Loucy (cell line): ENCODE results near the gene PLXNA2.
A peak's percentile ranks its signal among the peaks of the same experiment; 100 is the strongest.

Experiments used
- H2AFZ ChIP-seq: fragments of 200-600 bp; sonication (generic); 2 replicates; pipeline ENCODE4 v1.6.0; 2016; ENCODE audit warnings: antibody characterized with exemption, mild to moderate bottlenecking, low read length, moderate library complexity
- H3F3A ChIP-seq: fragments of 200-600 bp; 2 replicates; pipeline ENCODE4 v1.6.0; 2016; ENCODE audit warnings: antibody characterized with exemption, low read depth, mild to moderate bottlenecking
- H3K27me3 ChIP-seq: fragments of 200-600 bp; sonication (generic); 2 replicates; pipeline ENCODE4 v1.6.1; 2014; ENCODE audit warnings: low read length, mild to moderate bottlenecking; ENCODE audit not compliant: insufficient read depth, poor library complexity, severe bottlenecking
- H3K36me3 ChIP-seq: fragments of 200-600 bp; sonication (generic); 2 replicates; pipeline ENCODE4 v1.6.1; 2016; ENCODE audit warnings: low read length; ENCODE audit not compliant: insufficient read depth
- H3K4me1 ChIP-seq: fragments of 200-600 bp; sonication (generic); 2 replicates; pipeline ENCODE4 v1.5.1; 2014; ENCODE audit warnings: low read length, mild to moderate bottlenecking; ENCODE audit not compliant: insufficient read depth, poor library complexity, severe bottlenecking
- H3K4me2 ChIP-seq: fragments of 200-600 bp; sonication (generic); 2 replicates; pipeline ENCODE4 v1.6.0; 2014; ENCODE audit warnings: antibody characterized with exemption, low read length, low read depth, mild to moderate bottlenecking; ENCODE audit not compliant: poor library complexity, severe bottlenecking
- H3K4me3 ChIP-seq: fragments of 200-600 bp; sonication (generic); 2 replicates; pipeline ENCODE4 v1.5.1; 2014; ENCODE audit warnings: low read length, mild to moderate bottlenecking, mixed read lengths; ENCODE audit not compliant: poor library complexity, severe bottlenecking
- H3K79me2 ChIP-seq: fragments of 200-600 bp; sonication (generic); 2 replicates; pipeline ENCODE4 v1.6.1; 2014; ENCODE audit warnings: low read length; ENCODE audit not compliant: insufficient read depth
- H3K9ac ChIP-seq: fragments of 200-600 bp; sonication (generic); 2 replicates; pipeline ENCODE4 v1.6.0; 2014; ENCODE audit warnings: mild to moderate bottlenecking, low read depth, low read length, moderate library complexity; ENCODE audit not compliant: poor library complexity, severe bottlenecking
- H3K9me2 ChIP-seq: fragments of 200-600 bp; sonication (generic); replicated peaks from 2 replicates; pipeline ENCODE4 v1.6.1; 2016; ENCODE audit warnings: low read depth, low read length, mixed read lengths
- H3K9me3 ChIP-seq: fragments of 200-600 bp; sonication (generic); 2 replicates; pipeline ENCODE4 v1.6.1; 2014; ENCODE audit warnings: mild to moderate bottlenecking, antibody characterized with exemption, low read length, low read depth; ENCODE audit not compliant: insufficient read depth
- H4K20me1 ChIP-seq: fragments of 200-600 bp; sonication (generic); 2 replicates; pipeline ENCODE4 v1.6.0; 2014; ENCODE audit warnings: antibody characterized with exemption, low read length, mild to moderate bottlenecking; ENCODE audit not compliant: insufficient read depth, poor library complexity, severe bottlenecking
- EZH2phosphoT487 ChIP-seq: fragments of 200-600 bp; IDR thresholded peaks from 2 replicates; pipeline ENCODE4 v1.6.1; 2018; ENCODE audit warnings: antibody characterized with exemption, mild to moderate bottlenecking, moderate library complexity, borderline replicate concordance
- TF ChIP-seq, protein P1 (sequence below): fragments of 200-600 bp; sonication (generic); conservative IDR thresholded peaks from 2 replicates; pipeline ENCODE4 v1.5.1; 2014; ENCODE audit warnings: mild to moderate bottlenecking, antibody characterized with exemption, low read length

PLXNA2 gene

GRCh38 chr1:208189183-208189582, 55.0 kb downstream of the PLXNA2 start:
- no peaks in the 10 kb centered on the region for H3K79me2 ChIP-seq

GRCh38 chr1:208188607-208189006, 55.6 kb downstream of the PLXNA2 start:
- Histone ChIP-seq H3K79me2 (no peaks in the 10 kb centered on the region), H3K9me2 (no peaks in the 10 kb centered on the region), H4K20me1 (no peaks in the 10 kb centered on the region), H3K9me3 (no peaks in the 10 kb centered on the region), H2AFZ (no peak overlapping the region), H3K4me3 (no peak overlapping the region), H3K27me3 (no peaks in the 10 kb centered on the region), H3F3A (no peaks in the 10 kb centered on the region), H3K9ac (no peak overlapping the region), H3K36me3 (no peaks in the 10 kb centered on the region), H3K4me1 (peaks cover 15% of the 10 kb centered on the region), H3K4me2 (peak overlapping the region; percentile 50)
- TF ChIP-seq EZH2phosphoT487 = no peak
- TF ChIP-seq, protein P1, sequence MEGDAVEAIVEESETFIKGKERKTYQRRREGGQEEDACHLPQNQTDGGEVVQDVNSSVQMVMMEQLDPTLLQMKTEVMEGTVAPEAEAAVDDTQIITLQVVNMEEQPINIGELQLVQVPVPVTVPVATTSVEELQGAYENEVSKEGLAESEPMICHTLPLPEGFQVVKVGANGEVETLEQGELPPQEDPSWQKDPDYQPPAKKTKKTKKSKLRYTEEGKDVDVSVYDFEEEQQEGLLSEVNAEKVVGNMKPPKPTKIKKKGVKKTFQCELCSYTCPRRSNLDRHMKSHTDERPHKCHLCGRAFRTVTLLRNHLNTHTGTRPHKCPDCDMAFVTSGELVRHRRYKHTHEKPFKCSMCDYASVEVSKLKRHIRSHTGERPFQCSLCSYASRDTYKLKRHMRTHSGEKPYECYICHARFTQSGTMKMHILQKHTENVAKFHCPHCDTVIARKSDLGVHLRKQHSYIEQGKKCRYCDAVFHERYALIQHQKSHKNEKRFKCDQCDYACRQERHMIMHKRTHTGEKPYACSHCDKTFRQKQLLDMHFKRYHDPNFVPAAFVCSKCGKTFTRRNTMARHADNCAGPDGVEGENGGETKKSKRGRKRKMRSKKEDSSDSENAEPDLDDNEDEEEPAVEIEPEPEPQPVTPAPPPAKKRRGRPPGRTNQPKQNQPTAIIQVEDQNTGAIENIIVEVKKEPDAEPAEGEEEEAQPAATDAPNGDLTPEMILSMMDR = no peak

More at GRCh38 chr1:208189183-208189582, 55.0 kb downstream of the PLXNA2 start:
- Histone ChIP-seq H3K27me3 (no peaks in the 10 kb centered on the region), H3K9me2 (no peaks in the 10 kb centered on the region), H3K9ac (no peak overlapping the region), H3K4me2 (peak overlapping the region; percentile 50), H3K36me3 (no peaks in the 10 kb centered on the region), H3K4me1 (peaks cover 15% of the 10 kb centered on the region), H4K20me1 (no peaks in the 10 kb centered on the region), H3K4me3 (no peak overlapping the region), H3K9me3 (no peaks in the 10 kb centered on the region), H2AFZ (no peak overlapping the region), H3F3A (no peaks in the 10 kb centered on the region)
- peak; percentile 49 for TF ChIP-seq EZH2phosphoT487
- TF ChIP-seq, protein P1 = no peak

- Histone ChIP-seq H4K20me1 (no peaks in the 10 kb centered on the region), H3K27me3 (no peaks in the 10 kb centered on the region), H3F3A (no peaks in the 10 kb centered on the region), H3K4me3 (no peak overlapping the region), H3K79me2 (no peaks in the 10 kb centered on the region), H3K9me3 (no peaks in the 10 kb centered on the region), H3K9ac (no peak overlapping the region), H3K36me3 (no peaks in the 10 kb centered on the region), H3K4me2 (no peak overlapping the region), H3K9me2 (no peaks in the 10 kb centered on the region), H3K4me1 (peaks cover 15% of the 10 kb centered on the region), H2AFZ (no peak overlapping the region)
- TF ChIP-seq EZH2phosphoT487 = no peak
- TF ChIP-seq, protein P1 = no peak
These were observed 56.6 kb downstream of the PLXNA2 start for GRCh38 chr1:208187499-208188041.
